ENCODE data around the gene NKX2-4. TPM values are rescaled to one million over a fixed set of nuclear protein-coding genes. Genes with fewer than 3 reads are reported as not detected.

Gene NKX2-4
- total and polyA plus RNA-seq, 2 of the 4 experiments (the other 2 are of a cell fraction), result not detected

DNA sequence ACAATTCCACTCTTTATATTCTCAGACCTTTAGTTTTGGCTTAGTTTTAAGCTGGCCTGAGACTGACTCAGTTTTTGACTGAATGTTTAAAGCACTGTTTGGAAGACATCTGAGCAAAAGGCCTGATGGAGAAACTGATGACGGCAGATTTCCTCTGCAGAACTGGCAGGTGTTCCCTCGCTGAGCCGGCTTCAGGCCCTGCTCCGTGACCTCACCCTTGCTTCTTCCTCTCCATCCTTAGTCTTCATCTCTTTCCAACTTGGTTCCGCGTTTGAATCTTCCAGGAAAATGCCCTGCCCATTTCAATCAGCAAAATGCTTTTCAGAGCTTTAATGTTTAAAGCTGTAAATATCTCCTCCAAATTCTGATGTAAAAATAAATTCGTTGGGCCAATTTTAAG lies 6.6 kb downstream of the NKX2-4 start:
- CTCF ChIA-PET, result interaction anchor here (0.6 to 0.7 kb wide), 2 partner anchors 115 to 1362 kb away, joined by 4 read pairs; no protein-coding TSS in a partner anchor
- Histone ChIP-seq H3K14ac (replicated peaks; ENCODE audit: low read depth, low read length) (no peak overlapping the region), H2BK120ac (ENCODE audit: low read depth, low read length) (no peak overlapping the region), H3K79me1 (ENCODE audit: low read depth in 1 of 2, low read length in 2 of 2) (no peaks in the 10 kb centered on the region; a peak in 1 of 4 replicates), H3K27ac (ENCODE audit: insufficient read depth, low read length) (no peak overlapping the region), H2AFZ (replicated peaks; ENCODE audit: low read length, poor library complexity) (no peak overlapping the region), H3K56ac (ENCODE audit: extremely low read depth, insufficient read depth, low read length) (no peak overlapping the region), H2BK5ac (ENCODE audit: low read depth, low read length, poor library complexity, severe bottlenecking) (no peak overlapping the region), H4K91ac (ENCODE audit: insufficient read depth, low read depth, low read length) (no peak overlapping the region), H3K36me3 (ENCODE audit: control insufficient read depth, insufficient read depth, low read length) (peaks cover 5% of the 10 kb centered on the region), H3K4me3 (ENCODE audit: insufficient read depth, low read depth, low read length) (no peak overlapping the region), H3K4me2 (ENCODE audit: low read depth, low read length) (no peak overlapping the region), H3K27me3 (ENCODE audit: control insufficient read depth, insufficient read depth, low read length) (peaks cover 39% of the 10 kb centered on the region), H2AK5ac (ENCODE audit: low read depth, low read length) (no peak overlapping the region), H3K23ac (ENCODE audit: low read depth, low read length) (no peak overlapping the region), H2BK20ac (ENCODE audit: low read depth, low read length) (no peak overlapping the region), H3K9me3 (ENCODE audit: control insufficient read depth, insufficient read depth, low read length) (peaks cover 6% of the 10 kb centered on the region; the same call in 1 of the 2 replicates), H4K5ac (ENCODE audit: low read depth, low read length) (no peak overlapping the region), H3K4ac (ENCODE audit: low read depth, low read length) (no peak overlapping the region), H4K8ac (ENCODE audit: low read depth in 2 of 2, low read length in 2 of 2) (no peak overlapping the region), H2BK15ac (ENCODE audit: low read depth, low read length) (no peak overlapping the region), H3K4me1 (ENCODE audit: control insufficient read depth, insufficient read depth, low read length) (peaks cover 2% of the 10 kb centered on the region; the same call in 1 of the 2 replicates), H3K18ac (ENCODE audit: low read depth, low read length) (no peak overlapping the region), H3K9ac (ENCODE audit: low read depth, low read length) (no peak overlapping the region), H4K20me1 (ENCODE audit: insufficient read depth, low read length) (no peaks in the 10 kb centered on the region), H3K9me1 (ENCODE audit: insufficient read depth, low read length) (no peaks in the 10 kb centered on the region), H2AK9ac (replicated peaks; ENCODE audit: low read depth, low read length, poor library complexity) (no peak overlapping the region)
- DNase-seq, result no peak
- no peak for ATAC-seq (ENCODE audit: low read depth)
- in situ Hi-C loops (cut with MboI; ENCODE audit: low sequenced_read_pairs) (no loop called here), intact Hi-C loops (cut with micrococcal nuclease) (loop anchor here (10.0 kb wide), 1 partner anchor 156 kb away; no protein-coding TSS in a partner anchor), dilution Hi-C loops (cut with HindIII; ENCODE audit: low sequenced_read_pairs, unreplicated experiment) (no loop called here)
- POLR2A ChIA-PET (ENCODE audit: unreplicated experiment), result no interaction called here
- BruUV-seq (replicated peaks), result no TSS peak
- TF ChIP-seq MXI1 (IDR thresholded peaks at IDR 0.05; ENCODE audit: borderline replicate concordance, low read depth, low read length) (no peak), RFX5 (IDR thresholded peaks at IDR 0.05; ENCODE audit: low read depth, low read length) (no peak), BHLHE40 (IDR thresholded peaks at IDR 0.05; ENCODE audit: low read depth, low read length) (no peak), MAFK (IDR thresholded peaks at IDR 0.05; ENCODE audit: low read depth, low read length) (no peak), RAD21 (IDR thresholded peaks at IDR 0.05; ENCODE audit: low read length) (no peak), NFE2L2 (IDR thresholded peaks at IDR 0.05; ENCODE audit: low read depth, low read length) (no peak), CHD1 (IDR thresholded peaks at IDR 0.05; ENCODE audit: low read depth, low read length) (no peak), SMC3 (IDR thresholded peaks at IDR 0.05; ENCODE audit: low read depth, low read length) (no peak)
- TF ChIP-seq, protein P1, sequence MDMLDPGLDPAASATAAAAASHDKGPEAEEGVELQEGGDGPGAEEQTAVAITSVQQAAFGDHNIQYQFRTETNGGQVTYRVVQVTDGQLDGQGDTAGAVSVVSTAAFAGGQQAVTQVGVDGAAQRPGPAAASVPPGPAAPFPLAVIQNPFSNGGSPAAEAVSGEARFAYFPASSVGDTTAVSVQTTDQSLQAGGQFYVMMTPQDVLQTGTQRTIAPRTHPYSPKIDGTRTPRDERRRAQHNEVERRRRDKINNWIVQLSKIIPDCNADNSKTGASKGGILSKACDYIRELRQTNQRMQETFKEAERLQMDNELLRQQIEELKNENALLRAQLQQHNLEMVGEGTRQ (IDR thresholded peaks at IDR 0.05; ENCODE audit: low read depth, low read length), result no peak
- WGBS, 2 experiments (ENCODE audit: extremely low coverage in 2 of 2, insufficient read length in 1 of 2), result no CpG with 5 or more reads among the region's 7 CpGs

Data from IMR-90 (cell line).